ENCODE results near the gene OAT.
"Not testable (repeated sequence)": the region's sequence is repeated elsewhere in the genome, so short reads cannot be mapped to it uniquely, and the experiment has no call there.

The OAT gene

GRCh38 chr10:124436191-124436638 lies 17.5 kb upstream of the OAT start:
- H3K9me3 Mint-ChIP-seq = no peaks in the 10 kb centered on the region
- peaks cover 6% of the 10 kb centered on the region for H3K27me3 Mint-ChIP-seq (ENCODE audit: low read depth, poor library complexity)
- no peak for TF ChIP-seq CTCF (IDR thresholded peaks at IDR 0.05)
- no peak overlapping the region for H3K27ac Mint-ChIP-seq
- DNase-seq = no peak
- H3K4me1 Mint-ChIP-seq = no peaks in the 10 kb centered on the region
- H3K4me3 Mint-ChIP-seq = no peak overlapping the region
- H3K36me3 Mint-ChIP-seq (ENCODE audit: low read depth) = no peaks in the 10 kb centered on the region

GRCh38 chr10:124435683-124436082 lies 17.0 kb upstream of the OAT start:
- not testable (repeated sequence) for H3K27ac Mint-ChIP-seq; DNase-seq; H3K4me3 Mint-ChIP-seq; H3K27me3 Mint-ChIP-seq (ENCODE audit: low read depth, poor library complexity); H3K4me1 Mint-ChIP-seq; H3K36me3 Mint-ChIP-seq (ENCODE audit: low read depth); H3K9me3 Mint-ChIP-seq

GRCh38 chr10:124433461-124433860 lies 14.7 kb upstream of the OAT start:
- no peak for TF ChIP-seq CTCF (IDR thresholded peaks at IDR 0.05)

GRCh38 chr10:124430077-124430476 lies 11.4 kb upstream of the OAT start:
- no peak overlapping the region for H3K4me3 Mint-ChIP-seq
- no peak for DNase-seq

More at GRCh38 chr10:124433461-124433860, 14.7 kb upstream of the OAT start:
- no peaks in the 10 kb centered on the region for H3K36me3 Mint-ChIP-seq (ENCODE audit: low read depth)
- H3K27me3 Mint-ChIP-seq (ENCODE audit: low read depth, poor library complexity) = peaks cover 9% of the 10 kb centered on the region
- no peak for DNase-seq
- H3K27ac Mint-ChIP-seq = no peak overlapping the region
- no peak overlapping the region for H3K4me3 Mint-ChIP-seq
- H3K4me1 Mint-ChIP-seq = peaks cover 9% of the 10 kb centered on the region
- no peaks in the 10 kb centered on the region for H3K9me3 Mint-ChIP-seq

DNA sequence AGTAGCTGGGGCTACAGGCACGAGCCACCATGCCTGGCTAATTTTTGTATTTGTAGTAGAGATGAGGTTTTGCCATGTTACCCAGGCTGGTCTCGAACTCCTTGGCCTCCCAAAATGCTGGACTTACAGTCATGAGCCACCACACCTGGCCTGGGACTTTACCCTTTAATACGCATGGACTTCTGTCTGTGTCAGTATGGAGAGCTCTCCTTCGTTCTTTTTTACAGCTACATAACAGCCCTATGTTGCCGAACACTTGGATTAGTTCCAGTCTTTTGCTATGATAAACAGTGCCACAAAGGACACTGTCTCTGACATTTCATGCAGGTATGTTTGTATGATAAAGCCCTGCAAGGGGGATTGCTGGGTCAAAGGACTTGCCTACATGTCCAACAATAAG lies 10.9 kb upstream of the OAT start:
- peaks cover 8% of the 10 kb centered on the region for H3K27me3 Mint-ChIP-seq (ENCODE audit: low read depth, poor library complexity)
- no peak for DNase-seq
- peaks cover 16% of the 10 kb centered on the region for H3K4me1 Mint-ChIP-seq

More at GRCh38 chr10:124430077-124430476, 11.4 kb upstream of the OAT start:
- peaks cover 16% of the 10 kb centered on the region for H3K4me1 Mint-ChIP-seq
- no peak overlapping the region for H3K27ac Mint-ChIP-seq
- no peaks in the 10 kb centered on the region for H3K36me3 Mint-ChIP-seq (ENCODE audit: low read depth)
- no peak for TF ChIP-seq CTCF (IDR thresholded peaks at IDR 0.05)
- H3K27me3 Mint-ChIP-seq (ENCODE audit: low read depth, poor library complexity) = peaks cover 7% of the 10 kb centered on the region
- no peaks in the 10 kb centered on the region for H3K9me3 Mint-ChIP-seq

DNA sequence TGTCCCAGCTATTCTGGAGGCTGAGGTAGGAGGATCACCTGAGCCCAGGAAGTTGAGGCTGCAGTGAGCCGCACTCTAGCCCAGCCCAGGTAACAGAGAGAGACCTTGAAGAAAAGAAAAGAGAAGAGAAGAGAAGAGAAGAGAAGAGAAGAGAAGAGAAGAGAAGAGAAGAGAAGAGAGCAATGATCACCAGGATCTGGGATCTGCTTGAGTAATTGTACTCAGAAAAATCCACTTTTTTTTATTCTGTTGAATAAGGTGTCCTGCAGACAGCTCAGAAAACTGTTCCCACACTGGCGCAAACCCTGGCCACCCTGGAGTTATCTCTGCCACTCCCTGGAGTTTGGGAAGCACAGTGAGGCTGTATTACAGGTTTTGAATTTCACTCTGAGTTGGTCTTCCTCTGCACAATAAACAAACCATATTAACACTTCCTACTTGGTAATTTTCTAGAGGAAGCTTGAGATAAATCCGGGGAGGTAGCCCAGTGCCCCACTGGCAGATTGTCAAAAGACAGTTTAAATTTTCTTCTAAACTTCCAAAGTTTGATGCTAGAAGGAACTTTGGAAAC lies 9.6 kb upstream of the OAT start:
- Mint-ChIP-seq H3K27ac (no peak overlapping the region), H3K36me3 (ENCODE audit: low read depth) (no peaks in the 10 kb centered on the region), H3K9me3 (no peaks in the 10 kb centered on the region), H3K27me3 (ENCODE audit: low read depth, poor library complexity) (peaks cover 15% of the 10 kb centered on the region), H3K4me1 (peaks cover 16% of the 10 kb centered on the region), H3K4me3 (no peak overlapping the region)
- no peak for DNase-seq
- no peak for TF ChIP-seq CTCF (IDR thresholded peaks at IDR 0.05)

More for the DNA sequence above, 10.9 kb upstream of the OAT start:
- TF ChIP-seq CTCF (IDR thresholded peaks at IDR 0.05) = no peak
- no peak overlapping the region for H3K27ac Mint-ChIP-seq
- no peak overlapping the region for H3K4me3 Mint-ChIP-seq
- H3K36me3 Mint-ChIP-seq (ENCODE audit: low read depth) = no peaks in the 10 kb centered on the region
- no peaks in the 10 kb centered on the region for H3K9me3 Mint-ChIP-seq

Data from nephron progenitor cell (in vitro differentiated cells).